Thyroid gland (tissue), 4 donors: ENCODE data around the gene PRSS38.

Source experiments
- CTCF ChIP-seq, 6 experiments: fragments of 200-600 bp in 3 of 6; fragments of 450-650 bp in 3 of 6; sonication (generic) in 3 of 6; IDR thresholded peaks; one replicate each; pipeline ENCODE4 v1.5.1; 2016 to 2019; ENCODE audit warnings: antibody characterized with exemption in 6 of 6, mild to moderate bottlenecking in 2 of 6, inconsistent platforms in 1 of 6, moderate library complexity in 1 of 6
- POLR2A ChIP-seq, 2 donors: fragments of 450-650 bp; IDR thresholded peaks; one replicate each; pipeline ENCODE4 v1.6.1; 2017; ENCODE audit warnings: antibody characterized with exemption in 2 of 2, mild to moderate bottlenecking in 2 of 2, moderate library complexity in 1 of 2

- TF ChIP-seq CTCF (IDR thresholded peaks at IDR 0.05) (no peak), POLR2A (IDR thresholded peaks at IDR 0.05) (no peak)
Measured at GRCh38 chr1:227824204-227824603, 8.7 kb downstream of the PRSS38 start.
